Endothelial cell of umbilical vein (primary cell): ENCODE data around the gene SNAPC2. TPM values are rescaled to one million over a fixed set of nuclear protein-coding genes. Genes with fewer than 3 reads are reported as not detected.

Experiments used
- BruUV-seq: library from RNA; stranded (reverse); fragments of 400-500 nt; replicated peaks from 2 replicates; lab custom pipeline; 2021; lab: Mats Ljungman, UMichigan
- CTCF ChIA-PET: fragments of 300-600, 350-600 bp; sonication (Branson Sonifier 250); formaldehyde crosslinking; loops from one replicate; lab custom pipeline; 2021; ENCODE audit warnings: antibody characterized with exemption, inconsistent platforms; lab: Charles Lee
- POLR2A ChIA-PET: fragments of 300-600, 350-600 bp; sonication (Branson Sonifier 250); formaldehyde crosslinking; loops from one replicate; lab custom pipeline; 2021; ENCODE audit warnings: antibody characterized with exemption, inconsistent platforms; lab: Charles Lee
- DNase-seq: peaks from one replicate; pipeline ENCODE4 v3.0.0-alpha.2; 2011; ENCODE audit warnings: low read depth, low spot score
- FAIRE-seq: peaks from 2 replicates; lab custom pipeline; 2011; peaks lifted over from hg19 to GRCh38; lab: Jason Lieb, UNC
- H2AFZ ChIP-seq: 2 replicates; pipeline ENCODE4 v1.6.0; 2012; ENCODE audit warnings: low read depth, low read length, control low read depth, inconsistent platforms
- H3K27ac ChIP-seq: 2 replicates; pipeline ENCODE4 v1.5.1; 2011; ENCODE audit warnings: low read depth, mild to moderate bottlenecking, control low read depth, low read length, moderate library complexity; ENCODE audit not compliant: insufficient read depth
- H3K27me3 ChIP-seq, 2 experiments: 2 replicates each; pipeline versions ENCODE4 v1.6.0 to v1.6.1; 2011; ENCODE audit warnings: low read length in 2 of 2, mixed read lengths in 1 of 2; ENCODE audit not compliant: control insufficient read depth in 2 of 2, insufficient read depth in 2 of 2
- H3K36me3 ChIP-seq, 2 experiments: 2 replicates in 1 of 2; 3 replicates in 1 of 2; pipeline ENCODE4 v1.5.1; 2011; ENCODE audit warnings: low read length in 2 of 2, mild to moderate bottlenecking in 1 of 2, moderate library complexity in 1 of 2; ENCODE audit not compliant: control insufficient read depth in 2 of 2, insufficient read depth in 2 of 2; ENCODE audit errors: extremely low read depth in 1 of 2
- H3K4me1 ChIP-seq: 3 replicates; pipeline ENCODE4 v1.5.1; 2011; ENCODE audit warnings: mild to moderate bottlenecking, low read length; ENCODE audit not compliant: control insufficient read depth, insufficient read depth; ENCODE audit errors: extremely low read depth
- H3K4me2 ChIP-seq: 2 replicates; pipeline ENCODE4 v1.6.1; 2011; ENCODE audit warnings: low read length, control low read depth, mixed read lengths; ENCODE audit not compliant: insufficient read depth
- H3K4me3 ChIP-seq, 3 experiments: fragments of 200-600 bp in 1 of 3; sonication (generic), shearing (Covaris generic) in 1 of 3; replicated peaks in 1 of 3; 2 replicates each; pipeline ENCODE4 v1.5.1; 2011 to 2016; ENCODE audit warnings: control low read depth in 3 of 3, low read length in 3 of 3, mild to moderate bottlenecking in 2 of 3, inconsistent platforms in 1 of 3, low read depth in 1 of 3, moderate library complexity in 1 of 3; ENCODE audit not compliant: insufficient read depth in 1 of 3
- H3K79me2 ChIP-seq: 2 replicates; pipeline ENCODE4 v1.6.0; 2012; ENCODE audit warnings: low read length, inconsistent platforms; ENCODE audit not compliant: control insufficient read depth, insufficient read depth
- H3K9ac ChIP-seq: replicated peaks from 2 replicates; pipeline ENCODE3; 2011; ENCODE audit warnings: low read length, control low read depth; ENCODE audit not compliant: insufficient read depth; ENCODE audit errors: extremely low read depth
- H3K9me1 ChIP-seq: replicated peaks from 3 replicates; pipeline ENCODE4 v1.6.0; 2011; ENCODE audit warnings: mild to moderate bottlenecking, low read length; ENCODE audit not compliant: control insufficient read depth, insufficient read depth; ENCODE audit errors: extremely low read depth
- H3K9me3 ChIP-seq: replicated peaks from 2 replicates; pipeline ENCODE4 v1.5.1; 2012; ENCODE audit warnings: low read length, inconsistent platforms; ENCODE audit not compliant: control insufficient read depth, insufficient read depth
- H4K20me1 ChIP-seq: replicated peaks from 2 replicates; pipeline ENCODE3; 2011; ENCODE audit warnings: mild to moderate bottlenecking, low read length; ENCODE audit not compliant: control insufficient read depth, insufficient read depth; ENCODE audit errors: extremely low read depth
- EZH2 ChIP-seq: IDR thresholded peaks from 2 replicates; pipeline ENCODE4 v1.6.1; 2012; ENCODE audit warnings: borderline replicate concordance, low read depth, mild to moderate bottlenecking, moderate library complexity, low read length, inconsistent platforms; ENCODE audit not compliant: severe bottlenecking
- FOS ChIP-seq: IDR thresholded peaks from 2 replicates; pipeline ENCODE4 v1.6.1; 2011; ENCODE audit warnings: mild to moderate bottlenecking, low read length, moderate library complexity, borderline replicate concordance; ENCODE audit not compliant: insufficient read depth
- GATA2 ChIP-seq: IDR thresholded peaks from 2 replicates; pipeline ENCODE4 v1.7.0; 2011; ENCODE audit warnings: low read depth, mild to moderate bottlenecking, moderate library complexity, mixed read lengths, low read length; ENCODE audit not compliant: insufficient read length, insufficient read depth
- JUN ChIP-seq: IDR thresholded peaks from 2 replicates; pipeline ENCODE4 v1.6.1; 2011; ENCODE audit warnings: borderline replicate concordance, low read depth; ENCODE audit not compliant: insufficient read length, insufficient read depth
- MYC ChIP-seq: IDR thresholded peaks from one replicate; pipeline ENCODE4 v1.6.1; 2011; ENCODE audit warnings: mild to moderate bottlenecking, low read depth, low read length
- POLR2A ChIP-seq: IDR thresholded peaks from 2 replicates; pipeline ENCODE4 v1.6.1; 2012; ENCODE audit warnings: low read depth, mild to moderate bottlenecking, control low read depth, low read length
- POLR2AphosphoS5 ChIP-seq: IDR thresholded peaks from 2 replicates; pipeline ENCODE4 v1.6.1; 2012; ENCODE audit warnings: low read depth, mild to moderate bottlenecking, control low read depth, low read length, moderate library complexity; ENCODE audit not compliant: insufficient read depth
- dilution Hi-C: fragments of 300-500 bp; cut with MboI; formaldehyde crosslinking; loops from one replicate; pipeline ENCODE4 v1.15.0; 2019; ENCODE audit warnings: low sequenced_read_pairs; ENCODE audit not compliant: extremely low pct_ligation_motif_present
- intact Hi-C: fragments of 100-400 bp; cut with micrococcal nuclease; formaldehyde crosslinking; loops from one replicate; pipeline ENCODE4 v1.10.0; 2022
- polyA plus RNA-seq, 4 experiments: library from polyadenylated mRNA; depleted of rRNA in 3 of 4; stranded (reverse) in 3 of 4; unstranded in 1 of 4; fragments of >200 nt; gene quantifications; 2 replicates each; pipeline versions ENCODE4 v1.2.1 to v1.2.3, GENCODE V29; 2011 to 2012; ENCODE audit warnings: missing spikeins in 1 of 4
- total RNA-seq: library from RNA; stranded (reverse); gene quantifications from 2 replicates; pipeline ENCODE4 v1.2.3, GENCODE V29; 2021
- TF ChIP-seq, protein P1 (sequence below): IDR thresholded peaks from 2 replicates; pipeline ENCODE4 v1.6.1; 2011; ENCODE audit not compliant: insufficient read depth, insufficient read length
- TF ChIP-seq, protein P2 (sequence below), 2 donors: IDR thresholded peaks; 1 replicate in 1 of 2; 2 replicates in 1 of 2; pipeline ENCODE4 v1.5.1; 2011; ENCODE audit warnings: low read length in 2 of 2, mild to moderate bottlenecking in 2 of 2, moderate library complexity in 2 of 2, control low read depth in 1 of 2, inconsistent platforms in 1 of 2, low read depth in 1 of 2; ENCODE audit not compliant: insufficient read depth in 1 of 2; ENCODE audit errors: extremely low read depth in 1 of 2

The SNAPC2 gene
- total and polyA plus RNA-seq, 2 donors (not counting 3 experiments of a cell fraction or from before 2014, with no cell fraction given), result 23.7 to 25.8 TPM

DNA sequence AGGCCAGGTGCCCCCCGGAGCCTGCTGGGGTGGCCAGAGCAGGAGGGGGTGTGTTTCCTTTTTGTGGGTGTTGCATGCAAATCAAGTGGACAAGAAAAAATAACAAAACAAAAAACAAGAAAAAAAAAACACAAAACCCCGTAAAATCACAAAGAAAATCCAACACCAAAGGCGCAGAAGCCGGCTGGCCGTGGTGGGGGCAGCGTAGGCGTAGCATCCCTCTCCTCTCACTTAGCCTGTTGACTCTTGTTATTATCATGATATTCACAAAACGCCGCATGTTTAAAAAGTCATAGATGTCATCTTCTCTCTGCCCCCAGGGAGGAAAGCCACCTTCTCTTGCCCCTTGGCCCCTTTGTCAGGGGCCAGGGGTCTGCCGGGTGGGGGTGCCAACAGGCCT, 6.5 kb upstream of the SNAPC2 start:
- TF ChIP-seq POLR2A (no peak), GATA2 (no peak), JUN (no peak), FOS (no peak), POLR2AphosphoS5 (no peak), EZH2 (no peak), MYC (no peak)
- TF ChIP-seq, protein P1, sequence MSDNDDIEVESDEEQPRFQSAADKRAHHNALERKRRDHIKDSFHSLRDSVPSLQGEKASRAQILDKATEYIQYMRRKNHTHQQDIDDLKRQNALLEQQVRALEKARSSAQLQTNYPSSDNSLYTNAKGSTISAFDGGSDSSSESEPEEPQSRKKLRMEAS, result no peak
- TF ChIP-seq, protein P2, sequence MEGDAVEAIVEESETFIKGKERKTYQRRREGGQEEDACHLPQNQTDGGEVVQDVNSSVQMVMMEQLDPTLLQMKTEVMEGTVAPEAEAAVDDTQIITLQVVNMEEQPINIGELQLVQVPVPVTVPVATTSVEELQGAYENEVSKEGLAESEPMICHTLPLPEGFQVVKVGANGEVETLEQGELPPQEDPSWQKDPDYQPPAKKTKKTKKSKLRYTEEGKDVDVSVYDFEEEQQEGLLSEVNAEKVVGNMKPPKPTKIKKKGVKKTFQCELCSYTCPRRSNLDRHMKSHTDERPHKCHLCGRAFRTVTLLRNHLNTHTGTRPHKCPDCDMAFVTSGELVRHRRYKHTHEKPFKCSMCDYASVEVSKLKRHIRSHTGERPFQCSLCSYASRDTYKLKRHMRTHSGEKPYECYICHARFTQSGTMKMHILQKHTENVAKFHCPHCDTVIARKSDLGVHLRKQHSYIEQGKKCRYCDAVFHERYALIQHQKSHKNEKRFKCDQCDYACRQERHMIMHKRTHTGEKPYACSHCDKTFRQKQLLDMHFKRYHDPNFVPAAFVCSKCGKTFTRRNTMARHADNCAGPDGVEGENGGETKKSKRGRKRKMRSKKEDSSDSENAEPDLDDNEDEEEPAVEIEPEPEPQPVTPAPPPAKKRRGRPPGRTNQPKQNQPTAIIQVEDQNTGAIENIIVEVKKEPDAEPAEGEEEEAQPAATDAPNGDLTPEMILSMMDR (IDR thresholded peaks at IDR 0.05; ENCODE audit: extremely low read depth in 1 of 2, insufficient read depth in 1 of 2, low read depth in 1 of 2, low read length in 2 of 2), result no peak
- dilution Hi-C loops, result no loop called here
- FAIRE-seq, result no peak
- DNase-seq, result no peak
- Histone ChIP-seq H3K9me1 (no peaks in the 10 kb centered on the region), H3K9me3 (no peaks in the 10 kb centered on the region), H3K27me3 (peaks cover 18 to 30% of the 10 kb centered on the region in 2 experiments), H2AFZ (no peak overlapping the region), H3K4me3 (no peak overlapping the region), H3K4me2 (no peak overlapping the region), H3K36me3 (peaks cover 0 to 23% of the 10 kb centered on the region in 2 experiments), H3K9ac (no peak overlapping the region), H3K27ac (no peak overlapping the region), H3K4me1 (peaks cover 6% of the 10 kb centered on the region), H4K20me1 (no peaks in the 10 kb centered on the region), H3K79me2 (no peaks in the 10 kb centered on the region)
- ChIA-PET CTCF (interaction anchor here (0.9 kb wide), 1 partner anchor 44 kb away, joined by 3 read pairs; no protein-coding TSS in a partner anchor), POLR2A (no interaction called here)
- no TSS peak for BruUV-seq
- intact Hi-C loops, result no loop called here
